ENCODE results near the gene KIAA0040. TPM values are rescaled to one million over a fixed set of nuclear protein-coding genes. Genes with fewer than 3 reads are reported as not detected.

Gene KIAA0040
- polyA plus RNA-seq, 1 experiment, result 10.8 TPM

DNA sequence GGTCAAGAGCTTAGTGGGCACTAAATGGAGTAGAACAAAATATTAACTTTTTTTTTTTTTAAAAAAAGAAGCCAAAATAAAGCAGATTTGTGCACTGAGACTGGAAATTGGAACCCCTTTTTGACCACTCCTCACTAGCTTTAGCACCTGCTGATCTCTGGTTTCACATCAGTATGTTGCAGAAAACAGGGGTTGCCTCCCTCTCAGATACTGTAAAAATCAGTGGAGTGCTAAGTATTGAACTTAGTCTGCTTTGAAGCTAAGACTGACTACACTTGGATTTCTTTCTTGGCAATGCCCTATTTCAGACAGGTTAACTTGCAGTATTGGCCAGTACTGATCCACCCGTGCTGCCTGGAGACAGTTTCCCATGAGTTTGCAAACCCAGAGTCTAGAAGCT, 2.7 kb upstream of the KIAA0040 start:
- Histone ChIP-seq H3K4me3 (ENCODE audit: low read depth, low read length) (no peak overlapping the region), H3K27me3 (ENCODE audit: control insufficient read depth, insufficient read depth, low read length) (no peaks in the 10 kb centered on the region), H3K36me3 (ENCODE audit: control insufficient read depth, insufficient read depth, low read length) (no peaks in the 10 kb centered on the region)
- DNase-seq (ENCODE audit: low read depth), result no peak
- CTCF ChIA-PET, result interaction anchor here (0.5 to 0.6 kb wide), 2 partner anchors 85 to 128 kb away, joined by 3 to 6 read pairs; no protein-coding TSS in a partner anchor
- POLR2A ChIA-PET, result no interaction called here
- TF ChIP-seq, protein P1, sequence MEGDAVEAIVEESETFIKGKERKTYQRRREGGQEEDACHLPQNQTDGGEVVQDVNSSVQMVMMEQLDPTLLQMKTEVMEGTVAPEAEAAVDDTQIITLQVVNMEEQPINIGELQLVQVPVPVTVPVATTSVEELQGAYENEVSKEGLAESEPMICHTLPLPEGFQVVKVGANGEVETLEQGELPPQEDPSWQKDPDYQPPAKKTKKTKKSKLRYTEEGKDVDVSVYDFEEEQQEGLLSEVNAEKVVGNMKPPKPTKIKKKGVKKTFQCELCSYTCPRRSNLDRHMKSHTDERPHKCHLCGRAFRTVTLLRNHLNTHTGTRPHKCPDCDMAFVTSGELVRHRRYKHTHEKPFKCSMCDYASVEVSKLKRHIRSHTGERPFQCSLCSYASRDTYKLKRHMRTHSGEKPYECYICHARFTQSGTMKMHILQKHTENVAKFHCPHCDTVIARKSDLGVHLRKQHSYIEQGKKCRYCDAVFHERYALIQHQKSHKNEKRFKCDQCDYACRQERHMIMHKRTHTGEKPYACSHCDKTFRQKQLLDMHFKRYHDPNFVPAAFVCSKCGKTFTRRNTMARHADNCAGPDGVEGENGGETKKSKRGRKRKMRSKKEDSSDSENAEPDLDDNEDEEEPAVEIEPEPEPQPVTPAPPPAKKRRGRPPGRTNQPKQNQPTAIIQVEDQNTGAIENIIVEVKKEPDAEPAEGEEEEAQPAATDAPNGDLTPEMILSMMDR (IDR thresholded peaks at IDR 0.05; ENCODE audit: insufficient read depth, low read depth, low read length), result no peak

DNA sequence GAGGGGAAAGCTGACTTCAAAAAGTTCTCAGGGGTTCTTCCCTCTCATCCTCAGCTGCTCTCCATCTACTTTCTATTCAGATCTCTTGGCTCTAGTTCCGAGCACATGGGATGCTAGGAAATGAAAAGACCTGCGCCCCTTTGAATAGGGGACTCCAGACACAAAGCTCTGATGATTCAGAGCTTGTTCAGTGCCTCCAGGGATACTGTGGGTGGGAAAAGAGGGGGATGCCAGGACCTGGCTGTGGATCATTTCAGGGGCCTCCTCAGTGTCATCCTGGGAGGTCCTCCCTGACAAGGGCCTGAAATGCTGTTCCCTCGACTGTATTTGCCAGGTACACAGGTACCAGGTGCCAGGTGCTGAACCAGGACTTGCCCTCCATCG, 943 bp upstream of the KIAA0040 start:
- Histone ChIP-seq H3K4me3 (ENCODE audit: low read depth, low read length) (no peak overlapping the region), H3K36me3 (ENCODE audit: control insufficient read depth, insufficient read depth, low read length) (no peaks in the 10 kb centered on the region), H3K27me3 (ENCODE audit: control insufficient read depth, insufficient read depth, low read length) (no peaks in the 10 kb centered on the region)
- TF ChIP-seq, protein P1 (IDR thresholded peaks at IDR 0.05; ENCODE audit: insufficient read depth, low read depth, low read length), result no peak
- CTCF ChIA-PET, result interaction anchor here (0.7 to 1.2 kb wide), 3 partner anchors 10 to 47 kb away, joined by 3 read pairs; no protein-coding TSS in a partner anchor
- POLR2A ChIA-PET, result no interaction called here
- no peak for DNase-seq (ENCODE audit: low read depth)

DNA sequence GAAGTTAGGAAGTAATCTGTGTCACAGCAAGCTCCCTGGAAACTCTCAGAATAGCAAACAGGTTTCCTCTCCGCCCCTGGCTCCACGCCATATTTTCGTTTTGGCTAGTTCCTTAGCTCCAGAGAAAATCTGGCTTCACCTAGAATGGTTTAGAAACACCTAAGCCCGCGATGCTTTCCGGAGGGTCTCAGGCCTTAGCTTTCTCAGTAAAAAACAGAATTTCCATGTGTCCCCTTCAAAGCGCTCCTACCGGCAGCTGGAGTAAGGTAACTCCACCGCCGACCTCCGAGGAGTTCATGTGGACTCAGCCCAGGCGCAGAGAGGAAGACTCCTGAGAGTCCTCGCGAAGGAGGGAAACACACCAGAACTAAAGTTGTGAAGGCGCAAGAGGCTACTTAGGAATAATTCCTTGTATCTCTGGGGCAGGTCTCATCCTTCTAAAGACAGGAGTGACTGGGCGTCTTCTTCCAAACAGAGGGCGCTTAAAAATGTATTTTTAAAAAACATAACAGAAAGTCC, 406 bp downstream of the KIAA0040 start:
- TF ChIP-seq, protein P1 (IDR thresholded peaks at IDR 0.05; ENCODE audit: insufficient read depth, low read depth, low read length), result no peak
- Histone ChIP-seq H3K4me3 (ENCODE audit: low read depth, low read length) (peak overlapping the region; percentile 43), H3K27me3 (ENCODE audit: control insufficient read depth, insufficient read depth, low read length) (no peaks in the 10 kb centered on the region), H3K36me3 (ENCODE audit: control insufficient read depth, insufficient read depth, low read length) (no peaks in the 10 kb centered on the region)
- DNase-seq (ENCODE audit: low read depth), result no peak
- ChIA-PET CTCF (interaction anchor here (0.6 to 1.7 kb wide), 5 partner anchors 9 to 554 kb away, joined by 3 to 4 read pairs (median 4); no protein-coding TSS in a partner anchor), POLR2A (no interaction called here)

DNA sequence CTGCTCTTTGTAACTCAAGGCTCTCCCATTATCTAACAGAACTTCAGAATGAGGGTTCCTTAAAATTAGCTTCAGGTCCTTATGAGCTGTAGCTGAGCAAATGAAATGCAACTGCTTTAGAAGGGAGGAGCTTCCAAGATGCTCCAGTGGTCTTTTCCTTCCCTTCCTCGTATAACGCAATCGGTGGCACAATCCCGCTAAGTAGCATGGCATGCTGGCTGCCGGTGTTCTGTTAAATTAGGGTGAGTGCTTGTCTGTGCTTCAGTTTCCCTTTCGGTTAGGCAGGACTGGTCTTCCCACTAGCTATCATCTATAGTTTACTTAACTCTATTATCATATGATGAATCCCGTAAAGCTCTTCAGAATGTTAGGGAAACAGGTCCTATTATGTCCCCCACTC, 917 bp downstream of the KIAA0040 start:
- H3K27me3 ChIP-seq (ENCODE audit: control insufficient read depth, insufficient read depth, low read length), result no peaks in the 10 kb centered on the region
- H3K36me3 ChIP-seq (ENCODE audit: control insufficient read depth, insufficient read depth, low read length), result no peaks in the 10 kb centered on the region
- DNase-seq (ENCODE audit: low read depth), result no peak
- TF ChIP-seq, protein P1 (IDR thresholded peaks at IDR 0.05; ENCODE audit: insufficient read depth, low read depth, low read length), result no peak
- H3K4me3 ChIP-seq (ENCODE audit: low read depth, low read length), result peak overlapping the region; percentile 43
- CTCF ChIA-PET, result interaction anchor here (0.6 to 1.7 kb wide), 5 partner anchors 9 to 554 kb away, joined by 3 to 4 read pairs (median 4); no protein-coding TSS in a partner anchor
- POLR2A ChIA-PET, result no interaction called here

DNA sequence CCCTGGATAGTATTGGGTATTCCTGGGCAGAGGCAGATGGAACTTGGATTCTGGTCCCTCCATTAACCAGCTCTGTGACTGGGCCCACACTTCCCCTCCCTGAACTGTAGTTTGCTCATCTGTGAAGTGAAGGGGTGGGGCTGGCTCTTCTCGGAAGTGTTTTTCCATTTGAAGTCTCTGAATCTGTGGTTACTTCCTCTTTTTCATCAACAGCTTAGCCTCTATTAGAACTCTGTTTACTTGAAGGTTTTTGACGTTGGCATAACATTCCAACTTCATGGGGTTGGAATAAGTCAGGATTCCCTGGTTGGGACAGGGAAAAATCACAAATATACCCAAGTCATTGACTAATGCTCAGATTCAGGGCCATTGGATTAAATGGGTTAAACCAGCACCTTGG, 3.6 kb downstream of the KIAA0040 start:
- TF ChIP-seq, protein P1 (IDR thresholded peaks at IDR 0.05; ENCODE audit: insufficient read depth, low read depth, low read length), result no peak
- Histone ChIP-seq H3K27me3 (ENCODE audit: control insufficient read depth, insufficient read depth, low read length) (no peaks in the 10 kb centered on the region), H3K36me3 (ENCODE audit: control insufficient read depth, insufficient read depth, low read length) (no peaks in the 10 kb centered on the region), H3K4me3 (ENCODE audit: low read depth, low read length) (no peak overlapping the region)
- ChIA-PET POLR2A (no interaction called here), CTCF (interaction anchor here (0.9 to 1.1 kb wide), 2 partner anchors 37 to 43 kb away, joined by 3 read pairs; no protein-coding TSS in a partner anchor)
- no peak for DNase-seq (ENCODE audit: low read depth)

Data from BJ (cell line).